SK-N-SH treated with all-trans-retinoic acid at 6 μM for 48 hours (cell line): ENCODE measurements around the gene FTCD.

Source experiments
- ATAC-seq: fragments of 200-7000 bp; cut with Tn5 transposase; 3 replicates; pipeline ENCODE4 v1.9.1; 2020; ENCODE audit warnings: mild to moderate bottlenecking, moderate library complexity
- ARNTL ChIP-seq: fragments of 450-650 bp; formaldehyde crosslinking; IDR thresholded peaks from 2 replicates; pipeline ENCODE4 v1.5.0; 2020; ENCODE audit warnings: low read depth, mild to moderate bottlenecking, moderate library complexity, borderline replicate concordance
- BACH2 ChIP-seq: fragments of 250-450 bp; sonication (Bioruptor Pico); IDR thresholded peaks from 2 replicates; pipeline ENCODE4 v1.9.0; 2021; ENCODE audit warnings: mild to moderate bottlenecking, borderline replicate concordance
- CSDC2 ChIP-seq: fragments of 250-450 bp; sonication (Bioruptor Pico); IDR thresholded peaks from 2 replicates; pipeline ENCODE4 v1.5.0; 2020; ENCODE audit warnings: mild to moderate bottlenecking, moderate library complexity
- CSRNP3 ChIP-seq: fragments of 250-450 bp; sonication (Bioruptor Pico); IDR thresholded peaks from 2 replicates; pipeline ENCODE4 v1.5.1; 2021; ENCODE audit warnings: mild to moderate bottlenecking, moderate library complexity
- ESRRG ChIP-seq: fragments of 250-450 bp; sonication (Bioruptor Pico); IDR thresholded peaks from 2 replicates; pipeline ENCODE4 v1.6.1; 2021; ENCODE audit warnings: mild to moderate bottlenecking
- GLIS3 ChIP-seq: fragments of 250-450 bp; sonication (Bioruptor Pico); IDR thresholded peaks from 2 replicates; pipeline ENCODE4 v1.5.0; 2020; ENCODE audit warnings: mild to moderate bottlenecking, moderate library complexity
- ISL1 ChIP-seq: fragments of 250-450 bp; sonication (Bioruptor Pico); IDR thresholded peaks from 2 replicates; pipeline ENCODE4 v2.1.2; 2022; ENCODE audit warnings: mild to moderate bottlenecking, moderate library complexity
- OSR1 ChIP-seq: fragments of 250-450 bp; sonication (Bioruptor Pico); IDR thresholded peaks from 2 replicates; pipeline ENCODE4 v1.8.0; 2022; ENCODE audit warnings: moderate library complexity, mild to moderate bottlenecking, inconsistent platforms
- PPARA ChIP-seq: fragments of 250-450 bp; sonication (Bioruptor Pico); IDR thresholded peaks from 2 replicates; pipeline ENCODE4 v1.5.0; 2020; ENCODE audit warnings: mild to moderate bottlenecking, borderline replicate concordance
- RARB ChIP-seq: fragments of 250-450 bp; sonication (Bioruptor Pico); IDR thresholded peaks from 2 replicates; pipeline ENCODE4 v1.8.0; 2021; ENCODE audit warnings: mild to moderate bottlenecking, moderate library complexity
- SNAI2 ChIP-seq: fragments of 250-450 bp; sonication (Bioruptor Pico); IDR thresholded peaks from 2 replicates; pipeline ENCODE4 v1.5.0; 2020; ENCODE audit warnings: mild to moderate bottlenecking, moderate library complexity
- TCF4 ChIP-seq: fragments of 250-450 bp; sonication (Bioruptor Pico); IDR thresholded peaks from 2 replicates; pipeline ENCODE4 v1.8.0; 2021; ENCODE audit warnings: mild to moderate bottlenecking, moderate library complexity, borderline replicate concordance
- TOX ChIP-seq: fragments of 250-450 bp; sonication (Bioruptor Pico); IDR thresholded peaks from 2 replicates; pipeline ENCODE4 v1.8.0; 2021; ENCODE audit warnings: mild to moderate bottlenecking, moderate library complexity, borderline replicate concordance
- TSHZ2 ChIP-seq: fragments of 250-450 bp; sonication (Bioruptor Pico); IDR thresholded peaks from 2 replicates; pipeline ENCODE4 v1.5.0; 2020; ENCODE audit warnings: mild to moderate bottlenecking, moderate library complexity
- ZC3H10 ChIP-seq: fragments of 250-450 bp; sonication (Bioruptor Pico); IDR thresholded peaks from 2 replicates; pipeline ENCODE4 v1.5.1; 2021; ENCODE audit warnings: mild to moderate bottlenecking, moderate library complexity
- ZFP3 ChIP-seq: fragments of 250-450 bp; sonication (Bioruptor Pico); IDR thresholded peaks from 2 replicates; pipeline ENCODE4 v1.5.0; 2020; ENCODE audit warnings: mild to moderate bottlenecking, moderate library complexity
- ZFP30 ChIP-seq: fragments of 450-650 bp; formaldehyde crosslinking; IDR thresholded peaks from 2 replicates; pipeline ENCODE4 v1.5.0; 2022; ENCODE audit warnings: mild to moderate bottlenecking, moderate library complexity
- ZNF565 ChIP-seq: fragments of 450-650 bp; formaldehyde crosslinking; conservative IDR thresholded peaks from 2 replicates; pipeline ENCODE4 v1.5.0; 2020; ENCODE audit warnings: low read depth, mild to moderate bottlenecking, moderate library complexity
- ZNF70 ChIP-seq: fragments of 450-650 bp; formaldehyde crosslinking; IDR thresholded peaks from 2 replicates; pipeline ENCODE4 v1.5.0; 2020; ENCODE audit warnings: mild to moderate bottlenecking, moderate library complexity
- ZNF8 ChIP-seq: fragments of 450-650 bp; formaldehyde crosslinking; IDR thresholded peaks from 2 replicates; pipeline ENCODE4 v1.5.0; 2020; ENCODE audit warnings: mild to moderate bottlenecking, moderate library complexity
- TF ChIP-seq, protein P1 (sequence below): fragments of 250-450 bp; sonication (Bioruptor Pico); IDR thresholded peaks from 2 replicates; pipeline ENCODE4 v1.8.0; 2020; ENCODE audit warnings: mild to moderate bottlenecking, moderate library complexity, borderline replicate concordance
- TF ChIP-seq, protein P2 (sequence below): fragments of 250-450 bp; sonication (Bioruptor Pico); IDR thresholded peaks from 2 replicates; pipeline ENCODE4 v1.5.1; 2020; ENCODE audit warnings: low read depth, mild to moderate bottlenecking, moderate library complexity
- TF ChIP-seq, protein P3 (sequence below): fragments of 250-450 bp; sonication (Bioruptor Pico); IDR thresholded peaks from 2 replicates; pipeline ENCODE4 v1.8.0; 2021; ENCODE audit warnings: low read depth, mild to moderate bottlenecking, moderate library complexity, borderline replicate concordance

The FTCD gene

DNA sequence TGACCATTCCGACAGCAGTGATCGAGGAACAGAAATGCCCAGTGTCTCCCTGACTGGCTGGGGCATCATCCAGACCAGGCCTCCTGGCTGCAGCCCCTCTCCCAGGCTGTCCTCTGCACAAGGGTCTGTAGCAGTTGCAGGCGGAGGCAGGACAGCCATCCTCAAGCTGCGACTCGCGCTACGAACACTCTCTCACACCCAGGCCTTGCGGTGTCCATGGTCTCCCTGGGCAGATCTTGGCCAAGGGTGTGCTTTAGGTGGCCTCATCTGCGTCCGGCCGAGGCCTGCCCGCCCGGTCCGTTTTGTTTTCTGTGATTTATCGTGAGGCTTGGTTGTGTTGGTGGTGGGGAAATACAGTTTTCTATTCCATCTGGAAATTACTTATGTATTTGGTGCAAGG, 15.7 kb downstream of the FTCD start:
- ATAC-seq, result no peak
- TF ChIP-seq ZNF565 (CRISPR knock-in tag) (no peak), TSHZ2 (CRISPR knock-in tag) (no peak), TCF4 (CRISPR knock-in tag) (no peak), BACH2 (CRISPR knock-in tag) (no peak), ARNTL (CRISPR knock-in tag) (no peak), ZFP30 (CRISPR knock-in tag) (no peak), CSDC2 (CRISPR knock-in tag) (no peak), RARB (CRISPR knock-in tag) (no peak), PPARA (CRISPR knock-in tag) (no peak), ESRRG (CRISPR knock-in tag) (no peak), ZFP3 (CRISPR knock-in tag) (no peak), TOX (CRISPR knock-in tag) (no peak), ISL1 (CRISPR knock-in tag) (no peak), ZNF70 (no peak), OSR1 (CRISPR knock-in tag) (no peak), CSRNP3 (CRISPR knock-in tag) (no peak), GLIS3 (CRISPR knock-in tag) (no peak), ZC3H10 (CRISPR knock-in tag) (no peak)
- TF ChIP-seq, protein P1, sequence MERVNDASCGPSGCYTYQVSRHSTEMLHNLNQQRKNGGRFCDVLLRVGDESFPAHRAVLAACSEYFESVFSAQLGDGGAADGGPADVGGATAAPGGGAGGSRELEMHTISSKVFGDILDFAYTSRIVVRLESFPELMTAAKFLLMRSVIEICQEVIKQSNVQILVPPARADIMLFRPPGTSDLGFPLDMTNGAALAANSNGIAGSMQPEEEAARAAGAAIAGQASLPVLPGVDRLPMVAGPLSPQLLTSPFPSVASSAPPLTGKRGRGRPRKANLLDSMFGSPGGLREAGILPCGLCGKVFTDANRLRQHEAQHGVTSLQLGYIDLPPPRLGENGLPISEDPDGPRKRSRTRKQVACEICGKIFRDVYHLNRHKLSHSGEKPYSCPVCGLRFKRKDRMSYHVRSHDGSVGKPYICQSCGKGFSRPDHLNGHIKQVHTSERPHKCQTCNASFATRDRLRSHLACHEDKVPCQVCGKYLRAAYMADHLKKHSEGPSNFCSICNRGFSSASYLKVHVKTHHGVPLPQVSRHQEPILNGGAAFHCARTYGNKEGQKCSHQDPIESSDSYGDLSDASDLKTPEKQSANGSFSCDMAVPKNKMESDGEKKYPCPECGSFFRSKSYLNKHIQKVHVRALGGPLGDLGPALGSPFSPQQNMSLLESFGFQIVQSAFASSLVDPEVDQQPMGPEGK (CRISPR knock-in tag), result no peak
- TF ChIP-seq, protein P2, sequence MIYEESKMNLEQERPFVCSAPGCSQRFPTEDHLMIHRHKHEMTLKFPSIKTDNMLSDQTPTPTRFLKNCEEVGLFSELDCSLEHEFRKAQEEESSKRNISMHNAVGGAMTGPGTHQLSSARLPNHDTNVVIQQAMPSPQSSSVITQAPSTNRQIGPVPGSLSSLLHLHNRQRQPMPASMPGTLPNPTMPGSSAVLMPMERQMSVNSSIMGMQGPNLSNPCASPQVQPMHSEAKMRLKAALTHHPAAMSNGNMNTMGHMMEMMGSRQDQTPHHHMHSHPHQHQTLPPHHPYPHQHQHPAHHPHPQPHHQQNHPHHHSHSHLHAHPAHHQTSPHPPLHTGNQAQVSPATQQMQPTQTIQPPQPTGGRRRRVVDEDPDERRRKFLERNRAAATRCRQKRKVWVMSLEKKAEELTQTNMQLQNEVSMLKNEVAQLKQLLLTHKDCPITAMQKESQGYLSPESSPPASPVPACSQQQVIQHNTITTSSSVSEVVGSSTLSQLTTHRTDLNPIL (CRISPR knock-in tag), result no peak

DNA sequence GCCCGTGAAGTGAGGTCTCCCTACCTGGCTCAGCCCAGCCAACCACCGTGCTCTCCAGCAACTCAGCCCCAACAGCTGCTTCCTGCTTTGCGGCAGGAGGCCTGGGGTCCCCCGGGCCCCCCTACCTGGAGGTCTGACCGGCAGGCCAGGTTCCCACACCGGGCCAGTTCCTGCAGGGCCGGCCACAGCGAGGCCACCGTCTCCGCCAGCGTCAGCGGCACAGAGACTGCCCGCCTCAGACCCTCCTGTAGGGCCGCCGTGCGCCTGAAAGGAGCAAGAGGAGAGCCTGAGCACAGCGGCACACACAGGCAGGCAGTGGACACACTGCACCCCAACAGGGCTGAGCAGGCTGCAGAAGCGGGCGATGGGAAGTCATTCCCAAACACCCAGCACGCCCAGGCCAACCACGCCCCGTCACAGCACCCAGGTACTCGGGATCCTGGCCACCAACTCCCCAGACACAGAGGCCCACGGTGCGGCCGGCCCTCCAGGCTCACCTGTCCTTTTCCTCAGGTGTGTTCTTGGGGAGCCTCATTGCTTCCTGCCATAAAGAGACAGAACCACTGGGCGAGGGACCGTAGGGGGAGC, 16.9 kb downstream of the FTCD start:
- ATAC-seq, result no peak
- TF ChIP-seq, protein P3, sequence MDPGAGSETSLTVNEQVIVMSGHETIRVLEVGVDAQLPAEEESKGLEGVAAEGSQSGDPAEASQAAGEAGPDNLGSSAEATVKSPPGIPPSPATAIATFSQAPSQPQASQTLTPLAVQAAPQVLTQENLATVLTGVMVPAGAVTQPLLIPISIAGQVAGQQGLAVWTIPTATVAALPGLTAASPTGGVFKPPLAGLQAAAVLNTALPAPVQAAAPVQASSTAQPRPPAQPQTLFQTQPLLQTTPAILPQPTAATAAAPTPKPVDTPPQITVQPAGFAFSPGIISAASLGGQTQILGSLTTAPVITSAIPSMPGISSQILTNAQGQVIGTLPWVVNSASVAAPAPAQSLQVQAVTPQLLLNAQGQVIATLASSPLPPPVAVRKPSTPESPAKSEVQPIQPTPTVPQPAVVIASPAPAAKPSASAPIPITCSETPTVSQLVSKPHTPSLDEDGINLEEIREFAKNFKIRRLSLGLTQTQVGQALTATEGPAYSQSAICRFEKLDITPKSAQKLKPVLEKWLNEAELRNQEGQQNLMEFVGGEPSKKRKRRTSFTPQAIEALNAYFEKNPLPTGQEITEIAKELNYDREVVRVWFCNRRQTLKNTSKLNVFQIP (CRISPR knock-in tag), result no peak
- TF ChIP-seq BACH2 (CRISPR knock-in tag) (no peak), OSR1 (CRISPR knock-in tag) (no peak), ZC3H10 (CRISPR knock-in tag) (no peak), TSHZ2 (CRISPR knock-in tag) (no peak), ZNF8 (CRISPR knock-in tag) (no peak), CSRNP3 (CRISPR knock-in tag) (no peak), SNAI2 (CRISPR knock-in tag) (no peak), ZNF565 (CRISPR knock-in tag) (no peak), ZFP30 (CRISPR knock-in tag) (no peak)
- TF ChIP-seq, protein P2 (CRISPR knock-in tag), result no peak
